ENCODE data around the gene PI16.
"Not testable (repeated sequence)": the region's sequence is repeated elsewhere in the genome, so short reads cannot be mapped to it uniquely, and the experiment has no call there.

The PI16 gene

DNA sequence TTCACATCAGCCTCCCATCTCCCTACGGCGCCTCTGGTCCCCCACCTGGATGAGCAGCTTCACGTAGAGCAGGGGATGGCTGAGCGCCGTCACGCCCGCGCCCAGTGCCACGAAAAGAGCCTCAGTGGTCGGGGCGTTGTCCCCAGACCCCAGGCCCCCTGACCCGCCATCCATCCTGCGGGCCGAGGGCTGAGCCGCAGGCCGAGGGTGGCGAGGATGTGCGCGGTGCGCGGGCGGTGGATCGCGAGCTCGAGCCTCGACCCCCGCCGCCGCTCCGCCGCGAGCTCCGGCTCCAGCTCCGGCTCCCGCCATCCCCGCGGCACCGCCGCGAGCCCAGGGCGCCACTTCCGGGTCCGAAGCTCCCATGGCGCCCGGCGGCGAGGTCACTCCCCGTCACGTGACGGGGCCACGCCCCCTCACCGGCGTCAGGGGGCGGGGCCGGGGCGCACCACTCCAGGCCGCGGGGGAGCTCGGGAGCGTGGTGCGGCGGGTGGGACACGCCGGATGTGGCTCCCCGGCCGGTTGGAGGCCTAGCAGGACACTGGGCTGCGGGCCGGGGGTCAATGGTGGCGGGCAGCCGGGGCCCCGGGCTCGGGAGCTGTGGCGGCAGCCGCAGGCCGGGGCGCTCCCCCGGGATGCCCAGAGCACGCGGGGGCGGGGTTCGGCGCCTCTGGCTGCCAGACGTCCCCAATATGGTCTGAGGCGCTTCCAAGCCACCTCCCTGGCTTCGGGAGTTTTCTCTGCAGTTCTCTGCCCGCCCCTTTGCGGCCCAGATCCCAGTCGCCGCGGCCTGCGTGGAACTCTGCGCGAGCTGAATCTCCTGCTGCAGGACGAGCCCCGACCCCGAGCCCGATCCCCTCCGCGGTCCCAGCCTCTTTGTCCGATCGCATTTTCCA, 31.5 kb downstream of the PI16 start, which contains the start of gene MTCH1:
Gene MTCH1 (minus strand): TSS at position 389 of the 896 bp plus-strand sequence. CDS start 23 bp downstream, at position 366.
- Histone ChIP-seq H2BK5ac (ENCODE audit: low read depth, low read length, poor library complexity) (peak within 1 kb of the TSS; percentile 89), H3K4me3 (ENCODE audit: low read depth, low read length) (peak within 1 kb of the TSS; percentile 99), H3K4me2 (ENCODE audit: low read length) (peak within 1 kb of the TSS; percentile 91), H3K36me3 (ENCODE audit: control insufficient read depth in 1 of 2, insufficient read depth in 2 of 2, low read length in 2 of 2) (peaks cover 3 to 7% of the 10 kb centered on the region in 2 experiments), H2AFZ (ENCODE audit: insufficient read depth, low read length, poor library complexity) (peak within 1 kb of the TSS; percentile 77), H2AK5ac (ENCODE audit: low read length) (peak within 1 kb of the TSS; percentile 60), H3K27me3 (ENCODE audit: insufficient read depth, low read length) (no peaks in the 10 kb centered on the region), H3K23ac (ENCODE audit: low read length) (no peak within 1 kb of the TSS), H4K91ac (ENCODE audit: low read depth, low read length) (peak within 1 kb of the TSS; percentile 80), H3K9me3 (ENCODE audit: insufficient read depth, low read depth, low read length) (no peaks in the 10 kb centered on the region), H3K79me1 (ENCODE audit: low read length) (peaks cover 15% of the 10 kb centered on the region), H4K8ac (ENCODE audit: low read depth, low read length) (peak within 1 kb of the TSS; percentile 92), H2BK12ac (ENCODE audit: low read length) (no peak within 1 kb of the TSS), H3K79me2 (ENCODE audit: control insufficient read depth, insufficient read depth, low read length, poor library complexity) (peaks cover 29% of the 10 kb centered on the region), H3K27ac (ENCODE audit: low read depth, low read length) (peak within 1 kb of the TSS; percentile 65), H4K12ac (ENCODE audit: low read depth, low read length) (peak within 1 kb of the TSS; percentile 39), H2BK120ac (ENCODE audit: insufficient read depth, low read length, poor library complexity) (peak within 1 kb of the TSS; percentile 65), H3K9ac (ENCODE audit: low read length) (peak within 1 kb of the TSS; percentile 98), H3K14ac (ENCODE audit: low read length) (peak within 1 kb of the TSS; percentile 74), H3K4ac (ENCODE audit: low read depth, low read length) (peak within 1 kb of the TSS; percentile 89), H3K4me1 (ENCODE audit: control insufficient read depth in 1 of 2, insufficient read depth in 2 of 2, low read length in 2 of 2) (peaks cover 5 to 12% of the 10 kb centered on the region in 2 experiments), H3K18ac (ENCODE audit: low read length) (peak within 1 kb of the TSS; percentile 78)
- no CpG with 5 or more reads among the region's 101 CpGs for WGBS (ENCODE audit: extremely low coverage, insufficient coverage, insufficient read length)
- peak; percentile 80 to 97 for DNase-seq

DNA sequence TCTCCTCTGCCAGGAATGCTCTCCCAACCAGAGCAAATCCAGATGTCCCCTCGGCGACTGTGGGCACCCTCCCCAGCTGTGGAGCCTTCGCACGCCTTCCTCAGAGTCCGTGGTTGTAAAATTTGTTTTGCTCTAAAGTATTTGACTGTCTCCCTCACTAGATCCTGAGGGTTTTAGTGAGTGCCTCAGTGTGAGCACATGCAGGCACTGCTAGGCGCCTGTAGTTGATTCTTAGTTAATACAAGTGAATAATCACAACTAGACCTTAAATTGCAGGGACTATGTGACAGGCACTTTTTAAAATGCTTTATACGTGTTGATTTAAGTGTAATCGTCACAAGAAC, 32.1 kb downstream of the PI16 start:
- Histone ChIP-seq H3K79me1 (ENCODE audit: low read length) (peaks cover 15% of the 10 kb centered on the region), H3K9me3 (ENCODE audit: insufficient read depth, low read depth, low read length) (no peaks in the 10 kb centered on the region), H3K4me3 (ENCODE audit: low read depth, low read length) (peak overlapping the region; percentile 99), H4K12ac (ENCODE audit: low read depth, low read length) (peak overlapping the region; percentile 28), H3K14ac (ENCODE audit: low read length) (peak overlapping the region; percentile 74), H4K8ac (ENCODE audit: low read depth, low read length) (peak overlapping the region; percentile 92), H4K91ac (ENCODE audit: low read depth, low read length) (peak overlapping the region; percentile 80), H2AFZ (ENCODE audit: insufficient read depth, low read length, poor library complexity) (peak overlapping the region; percentile 77), H3K27me3 (ENCODE audit: insufficient read depth, low read length) (no peaks in the 10 kb centered on the region), H2BK5ac (ENCODE audit: low read depth, low read length, poor library complexity) (peak overlapping the region; percentile 89), H3K79me2 (ENCODE audit: control insufficient read depth, insufficient read depth, low read length, poor library complexity) (peaks cover 25% of the 10 kb centered on the region), H3K27ac (ENCODE audit: low read depth, low read length) (peak overlapping the region; percentile 65), H3K23ac (ENCODE audit: low read length) (no peak overlapping the region), H3K9ac (ENCODE audit: low read length) (peak overlapping the region; percentile 96), H3K4ac (ENCODE audit: low read depth, low read length) (peak overlapping the region; percentile 46), H2BK120ac (ENCODE audit: insufficient read depth, low read length, poor library complexity) (peak overlapping the region; percentile 65), H2BK12ac (ENCODE audit: low read length) (no peak overlapping the region), H3K36me3 (ENCODE audit: control insufficient read depth in 1 of 2, insufficient read depth in 2 of 2, low read length in 2 of 2) (peaks cover 0 to 3% of the 10 kb centered on the region in 2 experiments), H2AK5ac (ENCODE audit: low read length) (peak overlapping the region; percentile 60), H3K4me1 (ENCODE audit: control insufficient read depth in 1 of 2, insufficient read depth in 2 of 2, low read length in 2 of 2) (peaks cover 5 to 12% of the 10 kb centered on the region in 2 experiments), H3K18ac (ENCODE audit: low read length) (peak overlapping the region; percentile 78), H3K4me2 (ENCODE audit: low read length) (peak overlapping the region; percentile 78)
- no peak for DNase-seq
- WGBS (ENCODE audit: extremely low coverage, insufficient coverage, insufficient read length) = no CpG with 5 or more reads among the region's 8 CpGs

DNA sequence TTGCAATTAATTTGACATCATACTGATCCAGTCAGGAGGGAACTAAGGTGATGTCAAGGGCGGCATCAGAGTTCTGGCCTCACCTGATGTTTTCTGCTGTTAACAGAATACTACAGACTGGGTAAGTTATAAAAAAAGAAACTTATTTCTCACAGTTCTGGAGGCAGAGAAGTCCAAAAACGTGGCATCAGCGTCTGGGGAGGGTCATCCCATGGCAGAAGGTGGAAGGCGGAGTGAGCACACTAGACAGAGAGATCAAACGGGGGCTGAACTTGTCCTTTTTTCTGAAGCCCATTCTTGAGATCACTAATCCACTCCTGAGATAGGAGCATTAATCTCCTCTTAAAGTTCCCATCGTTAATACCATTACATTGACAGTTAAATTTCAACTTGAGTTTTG, 34.7 kb downstream of the PI16 start:
- Histone ChIP-seq H3K18ac (ENCODE audit: low read length) (no peak overlapping the region), H4K91ac (ENCODE audit: low read depth, low read length) (no peak overlapping the region), H3K9ac (ENCODE audit: low read length) (no peak overlapping the region), H2AFZ (ENCODE audit: insufficient read depth, low read length, poor library complexity) (no peak overlapping the region), H3K27ac (ENCODE audit: low read depth, low read length) (no peak overlapping the region), H2AK5ac (ENCODE audit: low read length) (no peak overlapping the region), H2BK120ac (ENCODE audit: insufficient read depth, low read length, poor library complexity) (no peak overlapping the region), H3K14ac (ENCODE audit: low read length) (no peak overlapping the region), H3K4me3 (ENCODE audit: low read depth, low read length) (no peak overlapping the region), H3K79me2 (ENCODE audit: control insufficient read depth, insufficient read depth, low read length, poor library complexity) (peaks cover 19% of the 10 kb centered on the region), H4K8ac (ENCODE audit: low read depth, low read length) (no peak overlapping the region), H4K12ac (ENCODE audit: low read depth, low read length) (no peak overlapping the region), H3K9me3 (ENCODE audit: insufficient read depth, low read depth, low read length) (no peaks in the 10 kb centered on the region), H3K23ac (ENCODE audit: low read length) (no peak overlapping the region), H3K4ac (ENCODE audit: low read depth, low read length) (no peak overlapping the region), H2BK12ac (ENCODE audit: low read length) (no peak overlapping the region), H3K4me2 (ENCODE audit: low read length) (no peak overlapping the region), H3K79me1 (ENCODE audit: low read length) (peaks cover 15% of the 10 kb centered on the region), H2BK5ac (ENCODE audit: low read depth, low read length, poor library complexity) (no peak overlapping the region), H3K27me3 (ENCODE audit: insufficient read depth, low read length) (no peaks in the 10 kb centered on the region), H3K4me1 (ENCODE audit: control insufficient read depth in 1 of 2, insufficient read depth in 2 of 2, low read length in 2 of 2) (peaks cover 5 to 12% of the 10 kb centered on the region in 2 experiments), H3K36me3 (ENCODE audit: control insufficient read depth in 1 of 2, insufficient read depth in 2 of 2, low read length in 2 of 2) (no peaks in the 10 kb centered on the region)
- no peak for DNase-seq
- WGBS (ENCODE audit: extremely low coverage, insufficient coverage, insufficient read length) = no CpG with 5 or more reads among the region's 6 CpGs

DNA sequence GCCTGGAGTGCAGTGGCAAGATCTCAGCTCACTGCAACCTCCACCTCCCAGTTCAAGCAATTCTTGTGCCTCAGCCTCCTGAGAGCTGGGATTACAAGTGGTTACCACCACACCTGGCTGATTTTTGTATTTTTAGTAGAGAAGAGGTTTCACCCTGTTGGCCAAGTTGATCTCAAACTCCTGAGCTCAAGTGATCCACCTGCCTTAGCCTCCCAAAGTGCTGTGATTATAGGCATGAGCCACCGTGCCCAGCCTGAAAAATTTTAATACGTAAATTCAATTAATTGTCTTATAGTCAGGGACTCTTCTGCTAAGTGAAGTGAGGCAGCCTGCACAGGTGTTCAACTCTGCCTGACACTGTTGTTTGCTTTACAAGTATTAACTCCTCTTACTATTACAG, 35.9 kb downstream of the PI16 start:
- not testable (repeated sequence) for H4K12ac ChIP-seq (ENCODE audit: low read depth, low read length); H3K27ac ChIP-seq (ENCODE audit: low read depth, low read length); H3K4me1 ChIP-seq (ENCODE audit: control insufficient read depth in 1 of 2, insufficient read depth in 2 of 2, low read length in 2 of 2); H3K9me3 ChIP-seq (ENCODE audit: insufficient read depth, low read depth, low read length); H3K23ac ChIP-seq (ENCODE audit: low read length); H3K18ac ChIP-seq (ENCODE audit: low read length); H4K8ac ChIP-seq (ENCODE audit: low read depth, low read length); H3K4me3 ChIP-seq (ENCODE audit: low read depth, low read length); H2BK120ac ChIP-seq (ENCODE audit: insufficient read depth, low read length, poor library complexity); H3K14ac ChIP-seq (ENCODE audit: low read length); H4K91ac ChIP-seq (ENCODE audit: low read depth, low read length); H3K4me2 ChIP-seq (ENCODE audit: low read length); H3K9ac ChIP-seq (ENCODE audit: low read length); H2AK5ac ChIP-seq (ENCODE audit: low read length); H2BK5ac ChIP-seq (ENCODE audit: low read depth, low read length, poor library complexity); H3K27me3 ChIP-seq (ENCODE audit: insufficient read depth, low read length); H3K79me2 ChIP-seq (ENCODE audit: control insufficient read depth, insufficient read depth, low read length, poor library complexity); H2BK12ac ChIP-seq (ENCODE audit: low read length); DNase-seq; H2AFZ ChIP-seq (ENCODE audit: insufficient read depth, low read length, poor library complexity); H3K4ac ChIP-seq (ENCODE audit: low read depth, low read length); H3K36me3 ChIP-seq (ENCODE audit: control insufficient read depth in 1 of 2, insufficient read depth in 2 of 2, low read length in 2 of 2)
- H3K79me1 ChIP-seq (ENCODE audit: low read length) = peaks cover 10% of the 10 kb centered on the region
- WGBS (ENCODE audit: extremely low coverage, insufficient coverage, insufficient read length) = no CpG with 5 or more reads among the region's 2 CpGs
